Sciatic nerve (tissue), 2 donors: ENCODE data around the gene CDCP2. TPM values are rescaled to one million over a fixed set of nuclear protein-coding genes. Genes with fewer than 3 reads are reported as not detected.

ENCODE experiments used
- ATAC-seq: fragments of 200-7000 bp; cut with Tn5 transposase; one replicate; pipeline ENCODE4 v1.9.1; 2020; ENCODE audit warnings: mild to moderate bottlenecking, moderate library complexity
- DNase-seq: peaks from one replicate; pipeline ENCODE4 v3.0.0-alpha.2; 2020; ENCODE audit warnings: low spot score
- intact Hi-C: fragments of 100-400 bp; cut with DNase I; formaldehyde crosslinking; loops from one replicate; pipeline ENCODE4 v1.14.2; 2022
- total RNA-seq: library from RNA; stranded (reverse); fragmentation: NEBNext Ultra II Directional; extraction: Animal tissue kit (Norgen Biotek cat#: 25700); gene quantifications from one replicate; pipeline ENCODE4 v1.2.1, GENCODE V29; 2021
- donor health status: DM: no; HTN: no; CAD: no.
- donor health status: DM: no; HTN: no; CAD: no.

Gene CDCP2
- total RNA-seq, 1 donor from 2014 or later = 0.22 TPM

DNA sequence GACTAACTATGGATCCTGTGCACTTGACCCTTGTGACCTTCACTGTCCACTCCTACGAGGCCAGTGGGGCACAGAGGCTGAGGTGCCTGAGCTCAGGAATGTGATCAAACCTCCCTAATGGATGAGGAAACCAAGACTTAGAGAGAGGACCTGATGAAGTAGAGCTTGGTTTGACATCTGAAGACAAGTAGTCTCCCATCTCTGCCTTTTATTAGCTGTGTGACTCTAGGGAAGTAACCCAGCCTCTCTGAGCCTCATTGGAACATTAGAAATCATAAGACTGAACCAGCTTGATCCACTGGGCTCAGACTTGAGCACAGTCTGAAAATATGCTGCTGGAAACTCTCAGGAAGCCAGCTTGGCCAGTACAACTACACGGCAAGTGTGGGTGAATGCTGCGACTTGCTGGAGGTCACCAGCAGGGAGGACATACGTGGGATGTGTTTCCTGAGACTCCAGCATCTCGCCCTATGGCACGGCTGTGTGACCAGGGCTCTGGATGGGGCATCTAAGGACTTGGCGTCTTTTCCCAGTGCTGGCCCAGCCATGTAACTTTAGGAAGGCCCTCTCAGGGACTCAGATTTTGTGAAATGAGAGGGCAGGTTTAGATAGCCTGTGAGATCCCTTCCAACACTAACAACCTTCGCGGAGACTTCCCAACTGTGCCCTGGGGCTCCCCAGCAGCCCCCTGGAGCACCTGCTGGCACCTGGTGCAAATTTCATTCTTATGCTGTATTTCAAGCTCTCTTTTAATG is 10.5 kb downstream of the CDCP2 start:
- no peak for DNase-seq
- ATAC-seq = no peak
- intact Hi-C loops = no loop called here

- no peak for ATAC-seq
- intact Hi-C loops = no loop called here
- DNase-seq = no peak
Observed at GRCh38 chr1:54139711-54140110, 13.1 kb downstream of the CDCP2 start.

DNA sequence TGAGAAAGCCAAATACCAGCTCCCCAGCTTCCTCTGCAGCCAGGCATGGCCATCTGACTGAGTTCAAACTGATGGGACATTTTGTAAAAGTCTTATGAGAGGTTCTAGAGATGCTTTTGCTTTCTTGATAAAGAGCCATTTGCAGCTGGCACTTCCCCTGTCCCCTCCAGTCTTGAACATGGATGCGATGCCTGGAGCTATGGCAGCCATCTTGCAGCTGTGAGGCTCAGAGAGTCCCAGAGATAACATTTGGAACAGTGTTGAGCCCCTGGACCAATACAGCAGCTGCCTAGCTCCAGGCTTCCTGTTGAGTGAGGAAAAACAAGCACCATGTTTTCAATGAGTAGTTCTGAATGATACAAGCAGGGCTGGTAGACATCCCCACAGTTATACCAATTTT is 13.8 kb downstream of the CDCP2 start:
- DNase-seq (no peak), ATAC-seq (no peak)
- intact Hi-C loops = no loop called here

GRCh38 chr1:54137534-54138061 is 15.2 kb downstream of the CDCP2 start:
- DNase-seq = no peak
- intact Hi-C loops = no loop called here
- peak; percentile 47 for ATAC-seq

- ATAC-seq (no peak), DNase-seq (no peak)
- intact Hi-C loops = no loop called here
Observed at GRCh38 chr1:54136963-54137533, 15.8 kb downstream of the CDCP2 start.

- DNase-seq (no peak), ATAC-seq (no peak)
- intact Hi-C loops = no loop called here
Observed at GRCh38 chr1:54136269-54136896, 16.4 kb downstream of the CDCP2 start.

GRCh38 chr1:54135436-54136120 is 17.2 kb downstream of the CDCP2 start:
- no peak for ATAC-seq
- intact Hi-C loops = no loop called here

DNA sequence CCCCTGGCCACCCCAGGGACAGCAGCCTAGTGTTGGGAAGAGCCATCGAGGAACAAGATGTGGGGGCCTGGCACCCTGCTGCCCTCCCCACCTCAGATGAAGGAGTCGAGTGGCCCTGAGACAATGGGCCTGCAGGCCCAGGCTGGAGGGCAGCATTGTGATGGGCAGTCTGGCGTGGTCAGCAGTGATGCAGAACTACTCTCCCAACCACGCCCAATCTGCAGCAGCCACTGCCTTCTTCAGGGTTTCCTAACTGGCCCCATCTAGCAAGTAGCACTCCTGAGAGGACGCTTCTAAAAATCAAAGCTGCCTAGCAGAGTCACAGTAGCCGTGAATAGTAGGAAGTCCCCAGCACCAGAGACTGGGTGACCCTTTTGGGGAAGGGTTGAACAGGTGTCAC is 18.5 kb downstream of the CDCP2 start:
- DNase-seq (no peak), ATAC-seq (no peak)
- intact Hi-C loops = no loop called here

More at GRCh38 chr1:54135436-54136120, 17.2 kb downstream of the CDCP2 start:
- no peak for DNase-seq

- intact Hi-C loops = no loop called here
- DNase-seq (no peak), ATAC-seq (no peak)
Observed at GRCh38 chr1:54132495-54132894, 20.3 kb downstream of the CDCP2 start.

GRCh38 chr1:54131419-54131818 is 21.4 kb downstream of the CDCP2 start:
- intact Hi-C loops = no loop called here
- no peak for ATAC-seq
- no peak for DNase-seq

DNA sequence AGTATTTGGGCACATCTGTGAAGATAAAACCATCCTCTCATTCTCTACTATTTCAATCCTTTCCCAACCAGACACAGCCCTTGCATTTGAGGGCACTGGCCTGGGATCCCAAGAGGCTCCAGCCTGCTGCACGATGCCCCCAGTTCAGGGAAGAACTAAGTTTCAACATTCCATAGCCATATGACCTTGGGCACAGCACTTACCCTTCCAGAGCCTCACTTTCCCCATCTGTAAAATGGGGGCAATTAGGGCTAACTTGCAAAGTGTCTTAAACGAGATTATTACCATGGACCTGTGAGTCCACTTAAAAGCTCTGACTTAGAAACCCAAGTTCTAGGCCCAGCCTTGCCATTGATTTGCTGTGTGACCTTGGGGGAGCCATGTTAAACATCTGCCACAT is 22.9 kb downstream of the CDCP2 start:
- intact Hi-C loops = loop anchor here (5.0 kb wide), 1 partner anchor 357 kb away; no protein-coding TSS in a partner anchor
- no peak for ATAC-seq
- no peak for DNase-seq

GRCh38 chr1:54127594-54128300 is 25.1 kb downstream of the CDCP2 start:
- DNase-seq (no peak), ATAC-seq (no peak)
- intact Hi-C loops = loop anchor here (5.0 kb wide), 1 partner anchor 360 kb away; no protein-coding TSS in a partner anchor

DNA sequence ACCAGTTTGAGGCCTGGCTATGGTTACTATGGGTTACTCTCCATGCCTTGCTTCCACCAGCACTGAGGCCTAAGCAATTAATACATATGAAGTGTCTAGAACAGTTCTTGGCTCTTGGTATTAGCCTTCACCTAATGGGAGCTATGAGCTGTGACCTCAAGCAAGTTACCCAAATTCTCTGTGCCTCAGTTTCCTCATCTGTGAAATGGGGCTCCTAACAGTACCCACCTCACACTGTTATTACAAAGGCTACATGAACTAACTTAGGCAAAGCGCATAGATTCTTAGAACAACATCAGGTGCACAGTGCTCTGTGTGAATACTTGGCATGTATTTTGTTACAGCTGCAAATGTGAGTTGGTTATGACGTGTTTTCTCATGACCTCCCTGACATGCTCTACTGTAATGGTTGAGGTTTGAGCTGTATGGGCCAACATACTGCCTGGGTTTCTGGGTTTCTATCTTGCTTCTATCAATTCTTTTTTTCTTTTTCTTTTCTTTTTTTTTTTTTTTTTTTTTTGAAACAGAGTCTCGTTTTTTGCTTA is 26.5 kb downstream of the CDCP2 start:
- ATAC-seq (no peak), DNase-seq (no peak)
- intact Hi-C loops = loop anchor here (5.0 kb wide), 1 partner anchor 361 kb away; no protein-coding TSS in a partner anchor

- intact Hi-C loops = loop anchor here (5.0 kb wide), 1 partner anchor 362 kb away; no protein-coding TSS in a partner anchor
- DNase-seq = no peak
- no peak for ATAC-seq
Observed at GRCh38 chr1:54125386-54126070, 27.3 kb downstream of the CDCP2 start.

GRCh38 chr1:54124906-54125305 is 27.9 kb downstream of the CDCP2 start:
- no peak for ATAC-seq
- no peak for DNase-seq
- intact Hi-C loops = loop anchor here (5.0 kb wide), 1 partner anchor 362 kb away; no protein-coding TSS in a partner anchor

- no peak for ATAC-seq
- intact Hi-C loops = no loop called here
Observed at GRCh38 chr1:54124472-54124871, 28.3 kb downstream of the CDCP2 start.

DNA sequence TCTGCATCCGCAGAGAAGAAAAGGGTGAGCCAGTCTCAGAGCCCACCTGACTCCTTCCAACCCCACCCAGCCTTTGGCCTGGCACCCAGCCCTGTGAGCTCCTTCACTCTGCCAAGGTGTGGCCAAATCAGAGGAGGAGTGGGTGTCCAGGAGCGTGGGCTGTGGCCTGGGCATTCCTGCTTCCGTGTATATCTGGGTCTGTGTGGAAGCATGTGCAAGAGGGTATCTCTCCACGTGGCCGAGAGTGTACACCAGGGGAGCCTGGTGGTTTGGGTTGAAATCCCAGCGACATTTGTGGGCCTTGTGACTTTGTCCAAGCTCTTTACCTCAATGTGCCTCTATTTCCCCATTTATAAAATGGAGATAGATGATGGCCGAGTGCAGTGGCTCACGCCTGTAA is 29.8 kb downstream of the CDCP2 start:
- ATAC-seq (no peak), DNase-seq (no peak)
- intact Hi-C loops = no loop called here

More at GRCh38 chr1:54124472-54124871, 28.3 kb downstream of the CDCP2 start:
- no peak for DNase-seq
